ENCODE data around the gene MAN2C1.
A peak's percentile ranks its signal among the peaks of the same experiment; 100 is the strongest.
"Not testable (repeated sequence)": the region's sequence is repeated elsewhere in the genome, so short reads cannot be mapped to it uniquely, and the experiment has no call there.

The MAN2C1 gene

DNA sequence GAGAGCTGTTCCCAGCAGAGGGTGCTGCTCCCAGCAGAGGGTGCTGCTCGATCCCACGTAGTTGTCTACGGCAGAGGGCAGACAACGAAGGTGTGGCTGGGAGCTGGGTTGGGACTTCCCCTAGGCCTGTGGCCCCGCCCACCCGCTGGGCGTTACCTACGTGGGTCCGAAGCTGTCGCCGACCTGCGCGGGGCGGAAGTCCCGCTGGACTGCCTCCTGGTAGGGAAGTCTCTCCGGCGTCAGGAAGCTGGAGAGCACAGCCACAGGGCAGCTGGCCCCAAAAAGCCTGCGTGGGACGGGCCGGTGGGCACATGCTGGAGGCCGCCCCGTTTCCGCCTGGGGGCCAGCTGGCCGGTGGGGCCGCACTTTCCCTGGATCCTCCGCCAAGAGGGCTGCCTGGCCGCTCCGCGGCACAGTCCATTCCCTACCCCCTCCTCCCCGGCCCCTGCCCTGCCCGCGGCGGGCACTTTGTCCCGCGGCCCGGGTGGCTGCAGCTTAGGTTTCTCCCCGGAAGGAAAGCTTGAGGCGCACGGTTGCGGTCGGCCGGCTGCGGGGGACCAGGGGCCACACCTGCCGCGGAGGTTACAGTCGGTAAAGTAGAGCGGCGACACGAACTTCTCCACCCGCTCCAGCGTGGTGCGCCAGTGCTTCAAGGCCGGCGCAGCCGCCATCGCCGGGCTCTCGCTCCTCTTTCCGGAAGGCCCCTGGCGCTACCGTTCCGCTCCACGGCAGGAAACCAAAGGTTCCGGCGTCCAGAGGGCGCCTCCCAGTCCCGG lies at the start of gene MAN2C1:
Gene MAN2C1, minus strand, starts transcription at position 695 of the 776 bp plus-strand sequence. Its CDS starts 24 bp downstream, at position 671.
- peak; percentile 82 for DNase-seq

DNA sequence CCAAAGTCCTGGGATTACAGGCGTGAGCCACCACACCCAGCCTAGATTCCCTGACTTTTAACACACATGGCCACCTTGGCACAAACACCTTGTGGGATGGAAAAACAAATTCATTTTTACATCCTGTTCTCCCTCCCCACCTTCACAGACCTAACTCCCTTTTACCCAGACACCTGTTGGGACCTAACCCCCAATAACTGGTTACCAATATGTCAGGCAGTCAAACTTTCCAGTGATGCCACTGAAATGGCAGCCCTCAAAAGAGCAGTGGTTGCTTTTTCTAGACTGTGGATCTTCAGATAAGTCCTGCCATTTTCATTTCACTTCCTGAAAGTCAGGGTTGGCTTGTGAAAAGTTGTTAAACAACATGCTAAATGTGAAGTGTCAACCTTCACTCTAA lies 48.2 kb upstream of the MAN2C1 start:
- no peak for DNase-seq

- no peak for DNase-seq
Observed at GRCh38 chr15:75410196-75410595, 41.8 kb upstream of the MAN2C1 start.

DNA sequence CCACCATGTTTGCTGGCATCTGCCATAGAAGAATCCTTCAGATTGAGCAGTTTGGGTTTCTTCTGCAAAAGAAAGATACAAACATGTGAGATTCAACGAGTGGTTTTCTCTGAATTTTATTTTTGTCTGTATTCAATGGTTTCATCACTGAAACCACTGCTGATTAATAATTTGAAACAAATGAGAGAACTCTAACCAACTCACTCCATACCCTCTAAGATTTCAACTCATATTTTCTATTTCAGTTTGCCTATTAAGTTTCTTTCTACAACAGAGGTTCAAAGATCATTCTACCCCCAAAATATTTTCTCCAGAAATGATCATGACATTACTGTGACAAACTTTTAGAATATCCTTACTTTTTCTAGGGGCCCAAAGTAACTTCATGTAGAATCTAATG lies 38.7 kb upstream of the MAN2C1 start:
- no peak for DNase-seq

- DNase-seq, result no peak
Observed at GRCh38 chr15:75403892-75404291, 35.5 kb upstream of the MAN2C1 start.

DNA sequence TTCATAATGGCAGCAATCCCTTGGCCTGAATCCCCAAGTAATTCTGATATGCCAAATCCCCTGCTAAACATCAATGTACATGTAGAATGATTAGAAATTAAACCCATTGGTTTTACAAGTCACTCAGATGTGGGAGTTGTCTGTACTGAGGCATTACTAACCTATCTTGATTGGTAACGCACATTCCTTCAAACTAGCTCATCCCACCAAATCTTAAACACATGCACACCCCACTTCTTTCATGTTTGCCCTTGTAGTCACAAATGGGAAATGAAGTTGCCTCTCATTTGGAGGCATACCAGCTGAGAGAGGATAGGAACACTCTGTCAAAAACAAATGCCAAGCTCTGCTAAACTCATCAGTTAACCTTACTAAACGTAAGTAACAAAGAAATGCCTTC lies 29.1 kb upstream of the MAN2C1 start:
- no peak for DNase-seq

DNA sequence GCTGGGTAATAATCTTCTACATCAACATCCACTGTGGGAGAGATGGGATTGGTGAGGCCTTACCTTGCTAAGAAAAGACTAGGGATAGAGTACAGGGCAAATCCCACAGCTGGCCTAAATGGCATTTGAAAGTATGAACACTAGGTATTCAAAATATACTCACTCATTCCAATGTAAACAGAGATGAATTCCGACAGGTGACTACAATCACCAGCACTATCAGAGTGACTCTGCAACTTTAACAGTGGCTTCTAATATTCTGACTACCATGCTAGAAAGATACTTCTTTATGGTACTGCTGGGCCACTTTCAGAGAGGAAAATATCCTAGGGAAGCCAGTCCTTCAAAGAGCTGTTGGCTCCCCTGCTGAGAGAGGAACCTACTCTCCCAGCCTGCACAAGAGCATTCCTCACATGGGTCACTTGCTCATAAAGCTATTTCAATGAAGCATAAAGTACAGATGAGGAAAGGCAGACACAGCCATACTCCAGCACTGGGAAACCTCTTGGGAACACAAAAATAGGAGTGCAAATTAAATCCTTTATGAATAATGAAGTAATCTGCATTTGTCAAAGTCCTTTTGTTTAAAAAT lies 21.5 kb upstream of the MAN2C1 start:
- no peak for DNase-seq

DNA sequence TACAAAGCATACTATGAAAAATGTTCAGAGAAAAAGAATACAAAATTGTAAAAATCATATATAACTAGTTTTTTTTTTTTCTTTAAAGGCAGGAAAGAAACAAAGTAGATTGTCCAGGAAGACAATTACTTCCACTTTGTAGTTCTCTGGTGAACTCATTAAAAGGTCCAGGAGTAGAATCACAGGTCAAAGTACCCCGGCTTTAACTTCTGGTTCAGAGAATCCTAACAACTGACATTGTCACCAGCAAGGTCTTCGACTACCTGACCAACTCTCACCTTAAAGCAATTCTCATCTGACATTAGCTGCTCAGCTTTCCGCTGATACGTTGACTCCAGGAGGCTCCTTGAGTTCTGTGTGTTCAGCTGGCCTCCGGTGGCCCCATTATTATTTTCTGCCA lies 15.6 kb upstream of the MAN2C1 start:
- DNase-seq, result not testable (repeated sequence)

GRCh38 chr15:75380773-75381172 lies 12.4 kb upstream of the MAN2C1 start:
- DNase-seq, result no peak

- no peak for DNase-seq
Observed at GRCh38 chr15:75371901-75372688, 3.7 kb upstream of the MAN2C1 start.

DNA sequence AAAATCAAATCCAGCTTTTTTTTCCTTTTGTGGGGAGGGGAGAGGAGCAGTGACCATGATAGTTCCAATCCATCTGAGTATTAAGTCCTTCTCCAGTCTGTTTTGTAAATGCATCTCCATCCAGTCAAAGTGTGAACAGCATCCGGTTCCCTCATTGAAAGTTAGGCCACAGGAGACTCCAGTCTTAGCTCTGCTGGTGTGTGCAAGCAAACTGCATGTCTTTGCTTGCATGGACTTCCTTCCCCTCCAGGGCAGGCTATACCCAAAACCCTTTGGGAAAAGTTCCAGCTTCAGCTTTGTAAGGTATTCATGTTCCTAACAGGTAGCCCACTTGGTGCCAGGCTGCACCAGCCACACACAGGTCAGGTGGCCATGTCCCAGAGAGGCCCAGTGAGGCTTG lies 3.1 kb upstream of the MAN2C1 start:
- no peak for DNase-seq

- DNase-seq, result no peak
Observed at GRCh38 chr15:75369897-75370581, 1.6 kb upstream of the MAN2C1 start.

DNA sequence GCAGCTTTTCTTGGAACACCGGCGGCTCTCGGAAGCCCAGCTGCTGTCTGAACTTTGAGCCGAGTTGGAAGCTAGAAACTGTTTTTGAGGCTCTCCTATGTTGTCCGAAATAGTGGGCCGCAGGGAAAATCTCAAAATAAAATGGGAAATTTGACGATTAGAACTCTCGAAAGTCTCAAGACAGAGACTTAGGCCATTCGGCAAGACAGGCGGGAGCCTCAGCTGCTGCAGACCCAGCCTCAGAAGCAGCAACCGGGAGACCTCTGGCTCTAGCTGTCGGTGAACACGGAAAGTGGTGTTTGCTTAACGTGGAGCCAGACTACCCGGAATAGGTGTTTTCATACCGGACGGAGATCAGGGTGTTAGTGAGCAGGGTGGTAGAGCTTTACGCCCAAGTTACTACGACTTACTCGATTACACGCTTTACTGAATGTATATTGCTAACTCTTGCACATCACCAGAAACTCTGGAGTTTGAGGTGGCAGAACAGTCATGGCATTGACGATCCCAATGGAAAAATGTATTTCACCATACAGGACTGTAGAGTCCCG lies 357 bp upstream of the MAN2C1 start:
- DNase-seq, result no peak

DNA sequence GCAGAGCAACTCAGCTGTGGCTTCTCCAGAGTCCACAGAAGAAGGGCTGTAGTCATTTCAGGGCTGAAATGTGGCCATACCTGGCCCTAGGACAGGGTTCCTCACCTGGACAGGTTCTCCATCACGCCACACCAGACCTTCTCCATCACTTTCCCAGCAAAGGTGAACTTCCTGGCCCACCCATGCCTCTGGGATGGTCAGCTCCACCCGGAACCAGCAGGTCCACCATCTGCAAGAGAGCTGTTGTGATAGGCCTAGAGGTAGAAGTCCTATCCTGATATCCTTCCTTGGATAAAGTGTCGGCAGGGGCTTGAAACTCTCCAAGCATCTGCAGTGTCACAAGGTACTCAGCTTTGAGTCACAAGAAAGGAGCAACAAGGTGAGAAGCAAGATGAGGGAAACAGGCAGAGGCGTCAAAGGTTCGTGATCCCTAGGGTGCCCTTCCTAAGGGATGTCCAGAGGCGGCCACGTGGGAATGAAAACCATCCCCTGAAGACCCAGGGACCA lies 948 bp downstream of the MAN2C1 start:
- no peak for DNase-seq

DNA sequence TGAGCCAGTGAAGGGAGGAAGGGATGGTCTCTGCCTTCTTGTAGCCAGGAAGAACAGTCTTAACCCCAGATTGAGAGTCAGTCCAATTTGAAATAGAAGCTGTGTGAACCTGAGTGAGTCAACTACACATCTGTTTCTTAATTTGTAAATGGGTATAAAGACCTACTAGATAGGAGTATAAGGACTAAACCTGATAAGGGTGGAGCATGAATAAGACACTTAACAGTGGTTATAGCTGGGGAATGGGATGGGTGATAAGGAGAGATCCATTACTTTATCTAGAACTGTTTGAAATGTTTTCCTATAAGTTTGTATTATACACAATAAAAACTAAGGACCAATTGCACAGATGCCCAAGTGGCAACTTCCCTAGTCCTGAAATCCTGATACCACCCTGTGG lies 1.4 kb downstream of the MAN2C1 start:
- DNase-seq, result no peak

- no peak for DNase-seq
Observed at GRCh38 chr15:75366163-75366562, 2.2 kb downstream of the MAN2C1 start.

DNA sequence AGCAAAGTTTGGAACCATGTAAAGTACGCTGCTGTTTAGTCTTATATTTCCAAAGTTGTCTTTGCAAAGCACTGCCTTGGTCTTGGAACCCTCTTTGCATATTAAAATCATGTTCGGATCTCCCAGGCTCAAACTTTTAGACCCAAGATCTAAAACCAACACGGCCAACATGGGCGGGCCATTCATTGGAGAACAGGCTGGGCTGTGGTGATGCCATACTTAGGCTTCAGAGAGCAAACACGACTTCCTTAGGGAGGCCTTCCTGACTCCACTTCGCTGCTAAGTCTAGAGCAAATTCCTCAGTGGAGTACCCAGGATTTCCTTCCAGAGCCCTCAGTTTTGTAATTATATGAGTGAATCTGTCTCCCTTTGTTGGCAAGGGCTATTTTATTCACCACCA lies 3.5 kb downstream of the MAN2C1 start:
- DNase-seq, result no peak

GRCh38 chr15:75363786-75364185 lies 4.6 kb downstream of the MAN2C1 start:
- no peak for DNase-seq

- no peak for DNase-seq
Observed at GRCh38 chr15:75362642-75363249, 5.7 kb downstream of the MAN2C1 start.

GRCh38 chr15:75361989-75362641 lies 6.3 kb downstream of the MAN2C1 start:
- DNase-seq, result no peak

DNA sequence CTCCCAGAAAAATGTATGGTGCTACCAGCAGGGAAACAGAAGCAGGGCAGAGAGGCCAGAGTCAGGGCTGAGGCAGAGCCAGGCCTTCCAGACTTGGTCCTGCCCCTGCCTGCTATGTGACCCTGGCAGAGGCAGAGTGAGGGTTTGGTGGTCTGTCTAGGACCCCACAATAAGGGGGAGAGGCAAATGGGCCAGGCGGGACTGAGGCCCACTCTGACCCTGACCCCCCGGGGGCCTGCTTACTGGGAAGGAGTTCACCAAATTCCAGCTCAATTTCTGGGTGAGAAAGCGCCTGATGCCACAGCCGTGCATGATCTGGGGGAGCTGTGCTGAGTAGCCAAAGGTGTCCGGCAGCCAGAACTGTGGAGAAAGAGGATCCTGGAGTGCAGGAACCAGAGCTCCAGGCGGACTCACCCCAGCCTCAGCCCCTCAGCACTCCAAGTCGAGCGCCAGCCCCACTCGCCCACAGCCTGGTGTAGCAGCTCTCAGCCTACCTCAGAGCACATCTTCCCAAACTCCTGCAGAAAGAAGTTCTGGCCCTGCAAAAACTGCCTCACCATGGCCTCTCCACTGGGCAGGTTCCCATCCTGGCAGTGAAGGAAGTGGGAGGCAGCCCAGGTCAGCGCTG lies 6.9 kb downstream of the MAN2C1 start:
- DNase-seq, result no peak
